ENCODE data around the gene IFT80. TPM values are rescaled to one million over a fixed set of nuclear protein-coding genes. Genes with fewer than 3 reads are reported as not detected.

The IFT80 gene
- total RNA-seq, 6 donors from 2014 or later, result 12.1 to 68.1 (median 28.4) TPM

DNA sequence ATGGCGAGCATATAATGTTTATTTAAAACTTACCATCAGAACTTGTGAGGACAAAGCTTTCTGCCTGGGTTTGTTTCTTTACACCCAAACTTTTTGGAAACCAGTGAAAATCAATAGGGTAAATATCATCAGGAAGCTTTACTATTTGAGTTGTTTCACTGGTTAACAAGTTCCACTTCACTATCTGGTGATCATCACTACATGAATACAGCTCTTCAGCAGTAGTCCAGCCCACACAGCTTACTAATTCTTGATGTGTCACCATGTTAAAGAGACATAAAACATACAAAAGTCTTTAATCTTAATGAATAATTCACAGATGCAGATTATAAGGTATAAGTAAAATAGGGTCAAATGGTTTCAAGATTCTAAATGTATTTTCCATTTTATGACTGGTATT, 17.6 kb downstream of the IFT80 start:
- ATAC-seq (ENCODE audit: low FRiP score in 2 of 2) (no peak), DNase-seq (no peak)
- Histone ChIP-seq H3K36me3 (peaks cover 0 to 3% (median under 1%) of the 10 kb centered on the region in 4 donors), H3K4me1 (peaks cover 0 to 5% (median 0%) of the 10 kb centered on the region in 4 donors), H3K27ac (no peak overlapping the region), H3K27me3 (no peaks in the 10 kb centered on the region), H3K9me3 (no peaks in the 10 kb centered on the region), H3K4me3 (no peak overlapping the region)
- WGBS, 2 donors, result 92 to 98% methylated on average over 1 of the region's 1 CpG
- TF ChIP-seq EP300 (IDR thresholded peaks at IDR 0.05) (no peak), POLR2AphosphoS5 (IDR thresholded peaks at IDR 0.05) (no peak), POLR2A (IDR thresholded peaks at IDR 0.05) (no peak)
- TF ChIP-seq, protein P1, sequence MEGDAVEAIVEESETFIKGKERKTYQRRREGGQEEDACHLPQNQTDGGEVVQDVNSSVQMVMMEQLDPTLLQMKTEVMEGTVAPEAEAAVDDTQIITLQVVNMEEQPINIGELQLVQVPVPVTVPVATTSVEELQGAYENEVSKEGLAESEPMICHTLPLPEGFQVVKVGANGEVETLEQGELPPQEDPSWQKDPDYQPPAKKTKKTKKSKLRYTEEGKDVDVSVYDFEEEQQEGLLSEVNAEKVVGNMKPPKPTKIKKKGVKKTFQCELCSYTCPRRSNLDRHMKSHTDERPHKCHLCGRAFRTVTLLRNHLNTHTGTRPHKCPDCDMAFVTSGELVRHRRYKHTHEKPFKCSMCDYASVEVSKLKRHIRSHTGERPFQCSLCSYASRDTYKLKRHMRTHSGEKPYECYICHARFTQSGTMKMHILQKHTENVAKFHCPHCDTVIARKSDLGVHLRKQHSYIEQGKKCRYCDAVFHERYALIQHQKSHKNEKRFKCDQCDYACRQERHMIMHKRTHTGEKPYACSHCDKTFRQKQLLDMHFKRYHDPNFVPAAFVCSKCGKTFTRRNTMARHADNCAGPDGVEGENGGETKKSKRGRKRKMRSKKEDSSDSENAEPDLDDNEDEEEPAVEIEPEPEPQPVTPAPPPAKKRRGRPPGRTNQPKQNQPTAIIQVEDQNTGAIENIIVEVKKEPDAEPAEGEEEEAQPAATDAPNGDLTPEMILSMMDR (IDR thresholded peaks at IDR 0.05), result no peak

DNA sequence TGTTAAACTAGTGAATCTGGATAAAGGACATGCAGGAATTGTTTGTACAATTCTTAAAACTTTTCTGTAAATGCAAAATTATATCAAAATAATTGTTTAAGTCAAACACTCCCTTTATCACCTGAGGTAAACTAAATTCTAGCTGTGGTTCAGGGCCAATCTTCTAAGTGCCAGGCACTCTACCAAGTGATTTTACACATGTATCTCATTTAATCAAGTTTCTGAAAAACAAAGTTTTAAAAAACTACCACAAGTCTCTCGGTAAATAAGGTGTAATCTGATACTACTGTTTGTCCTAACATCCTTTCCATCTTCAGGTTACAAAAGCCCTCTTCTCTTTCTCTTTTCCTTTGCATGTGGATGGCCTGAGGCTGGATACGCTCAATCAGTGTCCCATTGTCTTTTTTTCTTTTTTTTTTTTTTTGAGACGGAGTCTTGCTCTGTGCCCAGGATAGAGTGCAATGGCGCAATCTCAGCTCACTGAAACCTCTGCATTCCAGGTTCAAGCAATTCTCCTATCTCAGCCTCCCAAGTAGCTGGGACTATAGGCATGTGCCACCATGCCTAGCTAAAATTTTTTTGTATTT, 19.3 kb downstream of the IFT80 start:
- no peak overlapping the region for H3K4me3 ChIP-seq
- H3K36me3 ChIP-seq, result peaks cover 0 to 9% (median 4%) of the 10 kb centered on the region in 4 donors
- no peaks in the 10 kb centered on the region for H3K4me1 ChIP-seq
- H3K27ac ChIP-seq, result no peak overlapping the region
- DNase-seq (no peak), ATAC-seq (ENCODE audit: low FRiP score in 2 of 2) (no peak)
- 81 to 90% methylated on average over 4 of the region's 4 CpGs for WGBS, 2 donors
- no peaks in the 10 kb centered on the region for H3K27me3 ChIP-seq
- H3K9me3 ChIP-seq, result no peaks in the 10 kb centered on the region
- TF ChIP-seq POLR2AphosphoS5 (IDR thresholded peaks at IDR 0.05) (no peak), POLR2A (IDR thresholded peaks at IDR 0.05) (no peak), EP300 (IDR thresholded peaks at IDR 0.05) (no peak)
- TF ChIP-seq, protein P1 (IDR thresholded peaks at IDR 0.05), result no peak

DNA sequence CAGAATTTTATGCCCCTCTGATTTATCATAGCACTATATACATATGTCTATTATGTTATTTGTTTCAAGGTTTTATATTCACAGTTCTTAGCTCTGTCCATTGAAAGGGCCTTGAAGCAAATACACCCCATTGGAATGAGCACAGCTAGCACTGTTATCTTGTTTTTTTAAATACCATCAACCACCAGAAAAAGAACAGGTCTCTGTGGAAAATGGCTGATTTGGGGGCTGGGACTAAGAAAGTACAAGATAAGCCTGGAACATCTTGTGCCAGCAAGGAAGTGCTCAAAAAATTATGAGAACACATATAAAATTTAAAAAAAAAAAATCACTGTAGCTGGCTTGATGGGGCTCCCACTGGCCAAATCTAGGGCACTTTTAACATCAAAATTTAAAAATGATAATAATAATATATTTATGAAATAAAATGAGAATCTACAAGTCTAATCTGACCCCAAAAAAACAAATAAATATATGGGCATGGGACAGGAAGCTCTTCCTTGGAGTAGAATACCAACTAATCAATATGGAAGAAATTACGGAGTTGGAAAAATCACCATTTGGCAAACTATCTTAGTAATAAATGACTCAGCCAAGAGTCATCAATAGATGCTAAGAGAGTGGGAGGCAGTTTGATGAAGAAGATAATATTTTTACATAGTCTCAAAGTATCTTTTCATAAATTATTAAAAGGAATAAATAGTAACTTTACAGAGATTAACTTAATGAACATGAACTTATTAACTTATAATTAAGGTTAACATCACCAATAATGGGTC, 20.5 kb downstream of the IFT80 start:
- H3K4me1 ChIP-seq, result no peaks in the 10 kb centered on the region
- no peaks in the 10 kb centered on the region for H3K9me3 ChIP-seq
- no peak for DNase-seq
- ATAC-seq (ENCODE audit: low FRiP score in 2 of 2), result no peak
- no peak overlapping the region for H3K4me3 ChIP-seq
- no peak overlapping the region for H3K27ac ChIP-seq
- 97 to 100% methylated on average over 1 of the region's 1 CpG for WGBS, 2 donors
- no peaks in the 10 kb centered on the region for H3K27me3 ChIP-seq
- peaks cover 0 to 15% (median 9%) of the 10 kb centered on the region in 4 donors for H3K36me3 ChIP-seq
- TF ChIP-seq POLR2A (IDR thresholded peaks at IDR 0.05), result no peak
- TF ChIP-seq, protein P1 (IDR thresholded peaks at IDR 0.05), result no peak
- no peak for TF ChIP-seq POLR2AphosphoS5 (IDR thresholded peaks at IDR 0.05)
- TF ChIP-seq EP300 (IDR thresholded peaks at IDR 0.05), result no peak

DNA sequence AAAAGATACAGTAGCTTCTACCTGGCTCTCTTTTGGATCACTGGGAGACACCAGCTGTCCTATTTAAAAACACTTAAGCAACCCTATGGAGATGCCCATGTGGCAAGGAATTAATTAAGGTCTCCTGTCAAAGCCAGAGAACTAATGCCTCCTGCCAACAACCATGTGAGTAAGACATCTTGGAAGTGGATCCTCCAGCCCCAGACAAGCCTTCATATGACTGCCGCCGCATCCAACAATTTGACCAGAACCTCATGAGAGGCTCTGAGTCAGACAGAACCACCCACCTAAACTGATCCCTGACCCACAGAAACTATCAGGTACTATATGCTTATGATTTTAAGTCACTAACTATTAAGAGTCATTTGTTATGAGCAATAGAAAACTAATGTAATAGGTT, 22.3 kb downstream of the IFT80 start:
- Histone ChIP-seq H3K4me3 (no peak overlapping the region), H3K4me1 (no peaks in the 10 kb centered on the region), H3K27me3 (no peaks in the 10 kb centered on the region), H3K9me3 (no peaks in the 10 kb centered on the region), H3K36me3 (peaks cover 0 to 15% (median 10%) of the 10 kb centered on the region in 4 donors), H3K27ac (no peak overlapping the region)
- DNase-seq (no peak), ATAC-seq (ENCODE audit: low FRiP score in 2 of 2) (no peak)
- 96 to 100% methylated on average over 2 of the region's 2 CpGs for WGBS, 2 donors
- TF ChIP-seq, protein P1 (IDR thresholded peaks at IDR 0.05), result no peak
